Right forelimb (tissue), 1 donor: ENCODE results near the gene GSK3A.

Source experiments
- DNase-seq: peaks from one replicate; pipeline ENCODE4 v3.0.0-alpha.2; 2018

GSK3A gene

GRCh38 chr19:42197375-42197817 is 45.0 kb downstream of the GSK3A start:
- DNase-seq = no peak

- no peak for DNase-seq
Measured at GRCh38 chr19:42196011-42197001, 46.1 kb downstream of the GSK3A start.

- no peak for DNase-seq
Measured at GRCh38 chr19:42193706-42194105, 48.7 kb downstream of the GSK3A start.

GRCh38 chr19:42193294-42193693 is 49.1 kb downstream of the GSK3A start:
- no peak for DNase-seq

GRCh38 chr19:42191855-42192254 is 50.5 kb downstream of the GSK3A start:
- DNase-seq = no peak

- no peak for DNase-seq
Measured at GRCh38 chr19:42191330-42191729, 51.1 kb downstream of the GSK3A start.

GRCh38 chr19:42189133-42189532 is 53.3 kb downstream of the GSK3A start:
- no peak for DNase-seq

- DNase-seq = no peak
Measured at GRCh38 chr19:42188665-42189064, 53.7 kb downstream of the GSK3A start.

GRCh38 chr19:42185277-42185676 is 57.1 kb downstream of the GSK3A start:
- DNase-seq = no peak

GRCh38 chr19:42184401-42184861 is 58.0 kb downstream of the GSK3A start:
- DNase-seq = peak; percentile 78
